GM21381 (cell line): ENCODE results near the gene ORC2.

Experiments used
- ATAC-seq: cut with Tn5 transposase; IDR thresholded peaks from one replicate; pipeline ENCODE4 v1.9.1; 2021; ENCODE audit warnings: mild to moderate bottlenecking, moderate library complexity; ENCODE audit not compliant: unreplicated experiment

ORC2 gene

DNA sequence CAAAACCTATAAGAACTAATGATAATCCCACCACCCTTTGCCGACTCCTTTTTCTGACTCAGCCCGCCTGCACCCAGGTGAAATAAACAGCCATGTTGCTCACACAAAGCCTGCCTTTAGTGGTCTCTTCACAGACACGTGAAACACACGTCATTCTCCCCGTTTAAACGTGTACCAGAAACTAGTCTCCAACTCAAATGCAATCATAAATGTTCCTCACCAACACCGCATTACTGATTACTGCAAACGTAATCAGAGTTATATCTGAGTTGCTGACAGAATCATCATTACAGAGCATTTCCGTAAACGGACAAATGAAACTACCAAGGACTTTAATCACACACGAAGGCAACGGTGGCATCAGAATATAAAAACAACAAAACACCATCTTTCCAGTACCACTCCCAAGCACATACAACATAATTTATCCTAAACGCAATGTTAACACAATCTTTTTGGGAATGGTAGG is 100.9 kb downstream of the ORC2 start:
- no peak for ATAC-seq

DNA sequence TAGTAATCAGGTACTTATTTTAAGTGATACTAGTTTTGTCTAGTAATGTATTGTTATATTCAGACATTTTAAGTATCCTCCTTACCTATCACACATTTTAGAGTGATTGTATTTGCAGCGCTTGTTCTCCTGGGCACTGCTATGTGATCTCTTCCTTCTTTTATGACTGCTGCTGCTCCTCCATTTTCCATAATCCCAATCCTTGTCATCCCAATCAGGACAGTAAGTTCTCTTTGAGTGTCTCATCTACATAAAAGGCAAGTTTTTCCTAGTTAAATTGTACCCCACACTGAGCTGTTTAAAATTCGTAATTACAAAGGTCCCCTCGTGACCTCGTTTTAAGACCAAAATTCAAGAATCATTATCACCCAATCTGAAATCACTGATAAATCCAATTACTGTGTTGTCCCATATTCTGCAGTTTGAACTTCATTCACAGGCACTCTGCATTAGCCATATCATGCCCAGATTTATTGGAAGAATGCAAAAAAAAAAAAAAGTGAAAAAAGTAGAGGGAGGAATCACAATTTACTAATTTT is 101.8 kb downstream of the ORC2 start:
- ATAC-seq = no peak

DNA sequence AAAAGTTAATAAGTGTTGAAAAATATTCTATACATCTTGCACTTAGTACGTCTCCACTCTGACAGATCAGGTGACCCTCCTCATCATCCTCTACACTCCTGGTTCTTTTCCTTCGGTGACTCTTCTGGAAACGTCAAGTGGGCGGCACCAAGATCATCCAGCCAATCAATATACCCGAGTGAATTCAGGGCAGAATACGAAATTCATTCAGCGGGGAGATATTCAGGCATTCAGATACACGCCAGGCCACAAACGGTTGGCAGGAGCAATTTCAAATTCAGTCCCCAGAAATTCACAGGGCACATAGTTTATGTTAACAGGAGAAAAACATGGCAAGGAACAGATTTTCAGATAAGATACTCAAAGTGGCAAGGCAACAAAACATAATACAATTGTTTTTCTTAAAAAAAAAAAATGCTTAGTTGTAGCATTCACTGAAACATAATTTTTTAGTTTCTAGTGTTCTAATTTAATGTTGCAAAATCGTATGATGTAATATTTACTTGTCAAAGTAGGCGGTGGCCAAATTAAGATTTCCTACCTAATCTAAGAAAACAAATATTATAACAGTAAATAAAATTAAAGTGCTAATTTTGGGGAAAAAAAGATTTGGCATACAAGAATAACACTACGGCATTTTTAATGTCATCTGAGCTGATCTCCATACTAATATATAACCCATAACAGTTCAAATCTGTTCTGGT is 103.2 kb downstream of the ORC2 start:
- no peak for ATAC-seq
